Renal cortical epithelial cell (primary cell): ENCODE data around the gene SQOR. TPM values are rescaled to one million over a fixed set of nuclear protein-coding genes. Genes with fewer than 3 reads are reported as not detected.

Experiments
- DNase-seq: peaks from one replicate; pipeline ENCODE4 v3.0.0-alpha.2; 2011; ENCODE audit warnings: low read depth
- total RNA-seq: library from RNA; depleted of rRNA; stranded (reverse); fragments of >200 nt; gene quantifications from 2 replicates; pipeline ENCODE4 v1.2.3, GENCODE V29; 2014

The SQOR gene
- total RNA-seq: 57.4 and 313 TPM in 2 replicates

- peak; percentile 68 for DNase-seq
Measured at GRCh38 chr15:45634432-45635190, at the start of gene SQOR. Gene SQOR, plus strand, starts transcription at chr15:45635029. Its CDS starts 23,895 bp downstream, at chr15:45658924.

DNA sequence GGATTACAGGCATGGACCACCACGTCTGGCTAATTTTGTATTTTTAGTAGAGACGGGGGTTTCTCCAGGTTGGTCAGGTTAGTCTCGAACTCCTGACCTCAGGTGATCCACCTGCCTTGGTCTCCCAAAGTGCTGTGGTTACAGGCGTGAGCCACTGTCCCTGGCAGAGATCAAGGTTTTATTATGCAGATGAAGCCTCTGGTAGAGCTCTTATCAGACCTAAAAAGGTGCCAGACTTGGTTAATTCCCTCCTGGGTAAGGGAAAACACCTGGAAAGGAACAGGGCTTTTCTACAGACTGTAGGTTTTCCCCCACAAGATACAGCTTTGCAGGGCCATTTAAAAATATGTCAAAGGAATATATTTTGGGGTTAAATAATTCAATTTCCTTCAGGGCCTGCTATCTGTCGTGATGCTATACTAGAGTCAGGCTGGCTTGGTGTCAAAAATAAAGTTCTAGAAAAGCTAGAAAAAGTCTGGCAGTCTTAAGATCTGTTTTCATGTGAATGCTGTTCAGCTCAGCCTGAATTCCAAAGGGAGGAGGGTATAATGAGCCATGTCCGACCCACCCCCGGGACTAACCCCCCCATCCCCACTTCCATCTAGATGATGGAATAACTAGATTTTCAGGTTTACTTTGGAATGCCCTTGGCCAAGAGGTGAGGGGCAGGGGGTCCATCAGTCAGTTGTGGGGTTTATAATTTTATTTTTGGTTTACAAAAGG, 49.6 kb upstream of the SQOR start:
- DNase-seq: no peak

DNA sequence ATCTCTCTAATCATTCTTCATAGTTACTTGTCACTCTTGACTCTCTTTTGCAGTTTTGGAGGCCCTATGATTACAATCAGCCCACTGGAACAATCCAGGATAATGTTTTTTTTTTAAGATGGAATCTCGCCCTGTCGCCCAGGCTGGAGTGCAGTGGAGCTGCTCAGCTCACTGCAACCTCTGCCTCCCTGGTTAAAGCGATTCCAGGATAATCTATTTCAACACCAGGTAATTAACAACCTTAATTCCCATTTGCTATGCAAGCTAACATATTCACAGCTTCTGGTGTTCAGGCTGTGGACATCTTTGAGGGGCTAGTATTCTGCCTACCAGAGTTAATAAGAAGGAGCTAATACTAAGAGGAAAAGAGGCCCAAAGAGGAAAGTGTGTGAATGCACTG, 48.7 kb upstream of the SQOR start:
- DNase-seq: no peak

- peak; percentile 7 for DNase-seq
Measured at GRCh38 chr15:45586601-45587094, 48.2 kb upstream of the SQOR start.

DNA sequence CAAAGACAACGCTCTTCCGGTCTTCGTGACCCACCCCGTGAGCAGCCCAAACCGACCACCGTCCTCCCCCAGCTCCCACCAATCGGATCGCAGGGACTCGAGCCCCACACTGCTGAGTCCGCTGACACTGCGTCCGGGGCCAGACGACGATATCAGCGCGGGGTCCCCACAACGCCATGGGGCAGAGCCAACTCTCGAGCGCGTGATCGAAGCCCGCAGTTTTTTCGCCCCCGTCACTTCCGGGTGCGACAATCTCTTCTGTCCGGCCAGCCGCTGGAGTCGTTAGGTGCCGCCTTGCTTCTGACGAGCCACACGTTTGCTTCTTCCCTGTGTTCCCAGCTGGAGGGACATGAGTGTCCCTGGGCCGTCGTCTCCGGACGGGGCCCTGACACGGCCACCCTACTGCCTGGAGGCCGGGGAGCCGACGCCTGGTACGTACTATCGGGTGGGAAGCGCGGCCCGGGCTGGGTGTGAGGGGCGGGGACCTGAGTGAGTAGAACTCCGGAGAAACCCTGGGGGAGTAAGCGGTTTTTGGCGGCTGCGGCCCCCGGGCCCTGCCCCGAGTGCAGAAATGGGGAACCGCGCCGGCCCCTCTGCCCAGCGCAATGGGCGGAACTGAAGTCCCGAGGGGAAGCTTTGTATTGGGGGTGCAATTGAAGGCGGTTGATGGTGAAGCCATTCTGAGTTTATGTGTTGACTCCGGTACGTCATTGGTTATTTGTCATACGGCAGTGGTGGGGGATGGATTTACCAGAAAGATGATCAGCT, 47.5 kb upstream of the SQOR start, which contains the start of gene BLOC1S6:
TSS of gene BLOC1S6 (plus strand) at position 285 of the 768 bp plus-strand sequence. CDS start at position 350, 65 bp downstream.
- DNase-seq: peak; percentile 66

- DNase-seq: no peak
Measured at GRCh38 chr15:45587863-45588170, 47.0 kb upstream of the SQOR start.

DNA sequence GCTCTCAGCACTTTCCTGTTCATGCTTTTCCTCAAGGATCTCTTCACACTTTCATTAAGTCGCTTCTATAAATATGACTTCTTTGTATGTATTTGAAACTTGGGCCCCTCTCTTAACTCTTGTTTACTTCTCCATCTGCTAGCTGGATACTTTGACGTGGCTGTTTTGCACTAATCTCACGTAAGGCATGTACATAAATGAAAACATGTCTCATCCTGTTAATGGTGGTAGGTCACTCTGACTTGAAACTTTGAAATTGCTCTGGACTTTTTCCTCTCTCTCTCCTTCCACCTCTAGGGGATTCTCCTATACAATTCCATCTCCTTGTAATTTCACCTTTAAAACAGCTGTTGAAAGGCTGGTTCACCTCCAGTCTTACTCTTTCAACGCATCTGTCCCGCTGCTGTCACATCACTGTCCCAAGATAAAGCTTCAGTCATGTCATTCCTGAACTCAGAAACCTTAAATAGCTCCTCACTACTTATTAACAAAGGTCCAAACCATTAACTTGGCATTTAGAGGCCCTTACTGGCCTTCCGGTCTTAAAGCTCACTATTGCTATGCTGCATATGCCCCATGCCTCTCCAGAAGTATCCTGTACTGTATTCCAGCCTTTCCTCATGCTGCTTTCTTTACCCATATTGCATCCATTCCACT, 46.5 kb upstream of the SQOR start:
- DNase-seq: peak; percentile 63

- no peak for DNase-seq
Measured at GRCh38 chr15:45589256-45589655, 45.6 kb upstream of the SQOR start.

- DNase-seq: no peak
Measured at GRCh38 chr15:45594319-45594718, 40.5 kb upstream of the SQOR start.

GRCh38 chr15:45594835-45595530, 39.8 kb upstream of the SQOR start:
- no peak for DNase-seq

- no peak for DNase-seq
Measured at GRCh38 chr15:45603881-45604280, 30.9 kb upstream of the SQOR start.

DNA sequence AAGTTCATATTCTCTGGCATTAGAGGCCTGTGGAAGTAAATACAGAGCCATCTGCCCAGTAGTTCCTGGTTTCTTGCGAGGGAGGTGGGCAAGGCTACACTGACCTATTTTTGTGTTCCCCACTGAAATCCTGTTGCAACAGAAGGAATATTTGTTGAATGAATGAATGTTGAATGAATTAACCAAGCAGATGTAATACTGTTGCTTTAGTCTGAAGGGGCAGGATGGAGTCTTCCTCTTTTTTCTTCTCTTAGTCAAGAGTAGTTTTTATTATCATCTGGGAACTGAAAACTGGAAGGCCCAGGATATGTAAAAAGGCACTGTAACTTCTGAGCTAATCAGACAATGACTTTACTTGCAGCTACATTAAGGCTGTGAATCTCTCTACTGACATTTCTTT, 30.5 kb upstream of the SQOR start:
- no peak for DNase-seq

GRCh38 chr15:45606413-45606812, 28.4 kb upstream of the SQOR start:
- no peak for DNase-seq

- no peak for DNase-seq
Measured at GRCh38 chr15:45606841-45607240, 28.0 kb upstream of the SQOR start.

DNA sequence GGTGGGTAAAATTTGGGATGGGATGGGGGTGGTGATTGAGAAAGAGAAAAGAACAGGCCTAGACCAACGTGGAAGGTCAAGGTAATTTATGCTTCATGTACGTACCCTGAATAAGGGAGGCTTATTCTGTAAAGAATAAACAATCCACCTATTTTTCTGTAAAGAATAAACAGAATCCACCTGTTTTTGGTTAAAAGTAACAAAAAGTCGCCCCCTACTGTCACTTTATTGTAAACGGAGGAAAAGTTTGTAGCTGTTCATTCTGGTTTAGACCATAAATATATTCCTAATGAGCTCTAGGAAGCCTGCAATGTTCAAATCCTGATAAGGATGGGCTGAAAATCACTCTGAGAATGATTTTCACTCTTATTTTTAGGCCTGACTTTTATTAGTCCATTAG, 23.5 kb upstream of the SQOR start:
- peak; percentile 39 for DNase-seq

DNA sequence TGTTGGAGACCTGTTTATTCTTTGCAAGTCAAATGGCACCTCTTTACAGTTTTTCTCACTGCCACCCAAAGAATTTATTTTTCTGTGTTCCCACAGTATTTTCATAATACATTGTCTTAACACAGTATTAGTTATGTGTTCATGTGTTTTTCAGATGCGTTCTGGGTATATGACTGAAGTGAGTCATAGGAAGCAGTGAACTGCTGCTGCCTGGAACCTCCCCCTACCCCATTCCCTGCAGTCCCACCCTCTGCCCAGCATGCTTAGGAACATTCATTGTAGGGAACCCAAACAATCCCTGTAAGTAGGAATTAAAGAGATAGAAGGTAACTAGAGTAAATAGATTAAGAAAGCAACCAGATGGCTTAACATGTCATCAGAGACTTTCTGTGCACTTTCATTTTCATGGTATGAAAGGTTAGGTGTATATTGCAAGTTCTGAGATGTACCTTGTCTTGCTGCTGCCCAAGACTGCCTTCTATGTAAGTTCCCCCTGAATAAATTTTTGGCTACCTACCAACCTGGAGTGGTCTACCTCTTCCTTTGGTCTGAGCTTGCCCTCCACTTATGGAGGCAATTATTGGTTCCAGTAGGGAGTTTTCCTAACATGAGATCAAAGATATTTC, 21.9 kb upstream of the SQOR start:
- DNase-seq: peak; percentile 51

DNA sequence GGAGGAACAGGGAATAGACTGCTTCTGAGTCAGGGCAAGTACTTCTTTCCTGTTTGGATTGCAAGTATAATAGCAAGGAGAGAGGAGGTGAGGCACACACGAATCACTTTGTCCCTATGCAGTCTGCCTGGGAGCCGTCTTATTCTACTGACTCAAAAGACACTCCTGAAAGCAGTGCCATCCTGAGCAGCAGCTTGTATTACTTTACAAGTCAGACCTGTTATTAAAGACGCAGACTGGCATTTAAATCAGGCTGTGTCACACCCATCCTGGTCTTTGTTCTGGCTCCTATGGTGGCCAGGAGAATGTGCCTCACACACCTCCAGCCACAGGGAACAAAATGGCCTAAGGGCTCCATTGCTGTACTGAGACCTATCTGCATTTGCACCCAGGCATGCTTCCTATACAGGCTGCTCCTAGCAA, 17.9 kb upstream of the SQOR start:
- DNase-seq: peak; percentile 57

GRCh38 chr15:45618813-45619212, 16.0 kb upstream of the SQOR start:
- DNase-seq: peak; percentile 37

DNA sequence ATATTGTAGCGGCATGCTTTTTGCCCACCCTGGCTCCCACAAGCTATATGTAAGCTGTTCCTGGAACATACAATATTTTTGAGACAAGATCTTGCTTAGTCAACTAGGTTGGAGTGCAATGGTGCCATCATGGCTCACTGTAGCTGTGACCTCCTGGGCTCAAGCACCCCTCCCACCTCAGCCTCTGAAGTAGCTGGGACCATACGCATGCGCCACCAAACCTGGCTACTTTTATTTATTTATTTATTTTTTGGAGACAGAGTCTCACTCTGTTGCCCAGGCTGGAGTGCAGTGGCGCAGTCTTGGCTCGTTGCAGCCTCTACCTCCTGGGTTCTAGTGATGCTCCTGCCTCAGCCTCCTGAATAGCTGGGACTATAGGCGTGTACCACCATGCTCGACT, 6.7 kb upstream of the SQOR start:
- no peak for DNase-seq

GRCh38 chr15:45630917-45631691, 3.7 kb upstream of the SQOR start:
- peak; percentile 98 for DNase-seq
